ENCODE measurements around the gene CSTF1.

DNA sequence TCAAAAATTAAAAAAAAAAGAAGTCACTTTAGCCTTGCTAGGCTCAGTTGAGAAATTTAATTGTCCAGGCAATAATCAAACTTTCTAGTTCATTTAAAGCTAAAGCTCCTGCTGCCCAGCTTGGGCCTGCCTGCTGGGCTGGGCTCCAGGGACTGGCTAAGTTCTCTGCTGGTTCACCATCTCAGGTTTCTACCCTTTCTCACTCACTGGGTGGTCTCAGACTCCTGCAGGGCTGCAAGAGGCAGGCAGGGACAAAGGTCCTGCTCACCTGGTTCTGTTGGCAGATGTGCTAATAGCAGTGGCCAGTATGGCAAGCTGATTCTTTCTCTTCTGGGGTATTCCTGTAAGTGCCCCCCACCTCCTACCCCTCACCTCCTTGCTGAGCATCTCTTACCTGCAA, 54.8 kb downstream of the CSTF1 start:
- TF ChIP-seq, protein P1, sequence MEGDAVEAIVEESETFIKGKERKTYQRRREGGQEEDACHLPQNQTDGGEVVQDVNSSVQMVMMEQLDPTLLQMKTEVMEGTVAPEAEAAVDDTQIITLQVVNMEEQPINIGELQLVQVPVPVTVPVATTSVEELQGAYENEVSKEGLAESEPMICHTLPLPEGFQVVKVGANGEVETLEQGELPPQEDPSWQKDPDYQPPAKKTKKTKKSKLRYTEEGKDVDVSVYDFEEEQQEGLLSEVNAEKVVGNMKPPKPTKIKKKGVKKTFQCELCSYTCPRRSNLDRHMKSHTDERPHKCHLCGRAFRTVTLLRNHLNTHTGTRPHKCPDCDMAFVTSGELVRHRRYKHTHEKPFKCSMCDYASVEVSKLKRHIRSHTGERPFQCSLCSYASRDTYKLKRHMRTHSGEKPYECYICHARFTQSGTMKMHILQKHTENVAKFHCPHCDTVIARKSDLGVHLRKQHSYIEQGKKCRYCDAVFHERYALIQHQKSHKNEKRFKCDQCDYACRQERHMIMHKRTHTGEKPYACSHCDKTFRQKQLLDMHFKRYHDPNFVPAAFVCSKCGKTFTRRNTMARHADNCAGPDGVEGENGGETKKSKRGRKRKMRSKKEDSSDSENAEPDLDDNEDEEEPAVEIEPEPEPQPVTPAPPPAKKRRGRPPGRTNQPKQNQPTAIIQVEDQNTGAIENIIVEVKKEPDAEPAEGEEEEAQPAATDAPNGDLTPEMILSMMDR (conservative IDR thresholded peaks at IDR 0.05; ENCODE audit: low read depth, low read length) = no peak
- TF ChIP-seq EZH2 (IDR thresholded peaks at IDR 0.05; ENCODE audit: low read length, unreplicated experiment) (no peak), EZH2phosphoT487 (IDR thresholded peaks at IDR 0.05; ENCODE audit: borderline replicate concordance, low read length) (no peak)

All from PC-3 (cell line).